Ishikawa (cell line): ENCODE measurements around the gene TMEM119.

ENCODE experiments used
- CEBPB ChIP-seq: IDR thresholded peaks from 2 replicates; pipeline ENCODE4 v1.6.1; 2012
- CREB1 ChIP-seq: IDR thresholded peaks from 2 replicates; pipeline ENCODE4 v1.6.1; 2012; ENCODE audit warnings: low read depth
- EGR1 ChIP-seq: IDR thresholded peaks from 2 replicates; pipeline ENCODE4 v1.6.1; 2012
- EP300 ChIP-seq: IDR thresholded peaks from 2 replicates; pipeline ENCODE4 v1.6.1; 2012; ENCODE audit warnings: borderline replicate concordance
- FOXM1 ChIP-seq: IDR thresholded peaks from 2 replicates; pipeline ENCODE4 v1.6.1; 2012; ENCODE audit warnings: low read depth, borderline replicate concordance
- NFIC ChIP-seq: IDR thresholded peaks from 2 replicates; pipeline ENCODE4 v1.6.1; 2012
- RAD21 ChIP-seq: IDR thresholded peaks from 2 replicates; pipeline ENCODE4 v1.6.1; 2012; ENCODE audit warnings: low read depth
- TAF1 ChIP-seq: IDR thresholded peaks from 2 replicates; pipeline ENCODE4 v1.6.1; 2012; ENCODE audit warnings: low read depth, mild to moderate bottlenecking
- TEAD4 ChIP-seq: IDR thresholded peaks from 2 replicates; pipeline ENCODE4 v1.6.1; 2012
- USF1 ChIP-seq: IDR thresholded peaks from 2 replicates; pipeline ENCODE4 v1.6.1; 2012
- YY1 ChIP-seq: IDR thresholded peaks from 2 replicates; pipeline ENCODE4 v1.6.1; 2012; ENCODE audit warnings: low read depth
- ZBTB7A ChIP-seq: IDR thresholded peaks from 2 replicates; pipeline ENCODE4 v1.6.1; 2012; ENCODE audit warnings: low read depth
- TF ChIP-seq, protein P1 (sequence below): IDR thresholded peaks from 2 replicates; pipeline ENCODE4 v1.6.1; 2012
- TF ChIP-seq, protein P2 (sequence below): IDR thresholded peaks from 2 replicates; pipeline ENCODE4 v1.6.1; 2012; ENCODE audit warnings: low read depth, mild to moderate bottlenecking

DNA sequence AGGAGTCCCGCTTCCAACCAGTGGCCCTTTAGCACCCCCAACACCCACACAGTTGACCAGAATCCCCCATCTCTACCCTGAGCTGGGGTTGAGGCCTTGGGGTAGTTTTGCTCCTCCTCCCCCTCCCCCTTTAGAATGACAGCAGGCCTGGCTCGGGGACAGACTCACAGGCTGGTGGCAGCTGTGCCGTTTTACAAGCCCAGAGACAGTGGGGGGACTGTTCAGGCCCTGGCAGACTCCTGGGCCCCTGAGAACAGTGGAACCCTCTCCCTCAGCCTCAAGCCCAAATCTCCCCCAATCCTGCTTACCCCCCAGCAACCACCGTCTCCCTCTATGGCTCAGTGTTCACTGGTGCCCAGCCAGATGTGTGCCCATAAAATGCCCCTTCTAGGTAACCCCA lies 10.1 kb downstream of the TMEM119 start:
- no peak for TF ChIP-seq RAD21
- no peak for TF ChIP-seq FOXM1
- no peak for TF ChIP-seq EP300
- TF ChIP-seq, protein P1, sequence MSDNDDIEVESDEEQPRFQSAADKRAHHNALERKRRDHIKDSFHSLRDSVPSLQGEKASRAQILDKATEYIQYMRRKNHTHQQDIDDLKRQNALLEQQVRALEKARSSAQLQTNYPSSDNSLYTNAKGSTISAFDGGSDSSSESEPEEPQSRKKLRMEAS: no peak
- TF ChIP-seq YY1: no peak
- TF ChIP-seq TAF1: no peak
- TF ChIP-seq, protein P2, sequence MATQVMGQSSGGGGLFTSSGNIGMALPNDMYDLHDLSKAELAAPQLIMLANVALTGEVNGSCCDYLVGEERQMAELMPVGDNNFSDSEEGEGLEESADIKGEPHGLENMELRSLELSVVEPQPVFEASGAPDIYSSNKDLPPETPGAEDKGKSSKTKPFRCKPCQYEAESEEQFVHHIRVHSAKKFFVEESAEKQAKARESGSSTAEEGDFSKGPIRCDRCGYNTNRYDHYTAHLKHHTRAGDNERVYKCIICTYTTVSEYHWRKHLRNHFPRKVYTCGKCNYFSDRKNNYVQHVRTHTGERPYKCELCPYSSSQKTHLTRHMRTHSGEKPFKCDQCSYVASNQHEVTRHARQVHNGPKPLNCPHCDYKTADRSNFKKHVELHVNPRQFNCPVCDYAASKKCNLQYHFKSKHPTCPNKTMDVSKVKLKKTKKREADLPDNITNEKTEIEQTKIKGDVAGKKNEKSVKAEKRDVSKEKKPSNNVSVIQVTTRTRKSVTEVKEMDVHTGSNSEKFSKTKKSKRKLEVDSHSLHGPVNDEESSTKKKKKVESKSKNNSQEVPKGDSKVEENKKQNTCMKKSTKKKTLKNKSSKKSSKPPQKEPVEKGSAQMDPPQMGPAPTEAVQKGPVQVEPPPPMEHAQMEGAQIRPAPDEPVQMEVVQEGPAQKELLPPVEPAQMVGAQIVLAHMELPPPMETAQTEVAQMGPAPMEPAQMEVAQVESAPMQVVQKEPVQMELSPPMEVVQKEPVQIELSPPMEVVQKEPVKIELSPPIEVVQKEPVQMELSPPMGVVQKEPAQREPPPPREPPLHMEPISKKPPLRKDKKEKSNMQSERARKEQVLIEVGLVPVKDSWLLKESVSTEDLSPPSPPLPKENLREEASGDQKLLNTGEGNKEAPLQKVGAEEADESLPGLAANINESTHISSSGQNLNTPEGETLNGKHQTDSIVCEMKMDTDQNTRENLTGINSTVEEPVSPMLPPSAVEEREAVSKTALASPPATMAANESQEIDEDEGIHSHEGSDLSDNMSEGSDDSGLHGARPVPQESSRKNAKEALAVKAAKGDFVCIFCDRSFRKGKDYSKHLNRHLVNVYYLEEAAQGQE: no peak
- no peak for TF ChIP-seq USF1
- TF ChIP-seq EGR1: no peak
- no peak for TF ChIP-seq CEBPB
- no peak for TF ChIP-seq ZBTB7A
- TF ChIP-seq NFIC: no peak
- TF ChIP-seq TEAD4: no peak
- no peak for TF ChIP-seq CREB1
